Astrocyte (in vitro differentiated cells and primary cell): ENCODE results near the gene NOS1AP. TPM values are rescaled to one million over a fixed set of nuclear protein-coding genes. Genes with fewer than 3 reads are reported as not detected.

Experiments
- DNase-seq: peaks from one replicate; pipeline ENCODE4 v3.0.0-alpha.2; 2010; ENCODE audit warnings: low read depth
- FAIRE-seq: peaks from 2 replicates; lab custom pipeline; 2011; peaks lifted over from hg19 to GRCh38; lab: Jason Lieb, UNC
- H2AFZ ChIP-seq: 2 replicates; pipeline ENCODE4 v1.6.0; 2012; ENCODE audit warnings: low read depth, low read length, inconsistent platforms
- H3K27ac ChIP-seq: 2 replicates; pipeline ENCODE4 v1.5.1; 2011; ENCODE audit warnings: low read depth, low read length, inconsistent platforms
- H3K27me3 ChIP-seq: 2 replicates; pipeline ENCODE4 v1.6.0; 2011; ENCODE audit warnings: low read length, inconsistent platforms; ENCODE audit not compliant: insufficient read depth
- H3K36me3 ChIP-seq: 2 replicates; pipeline ENCODE4 v1.5.1; 2011; ENCODE audit warnings: low read length, inconsistent platforms; ENCODE audit not compliant: insufficient read depth
- H3K4me1 ChIP-seq: 2 replicates; pipeline ENCODE4 v1.5.1; 2011; ENCODE audit warnings: low read length, inconsistent platforms; ENCODE audit not compliant: insufficient read depth
- H3K4me2 ChIP-seq: 2 replicates; pipeline ENCODE4 v1.6.0; 2012; ENCODE audit warnings: low read length, inconsistent platforms
- H3K4me3 ChIP-seq: 2 replicates; pipeline ENCODE4 v1.5.1; 2011; ENCODE audit warnings: low read depth, mild to moderate bottlenecking, low read length, inconsistent platforms; ENCODE audit not compliant: insufficient read depth
- H3K79me2 ChIP-seq: 2 replicates; pipeline ENCODE4 v1.6.0; 2012; ENCODE audit warnings: mild to moderate bottlenecking, low read length, inconsistent platforms; ENCODE audit not compliant: insufficient read depth
- H3K9ac ChIP-seq: 2 replicates; pipeline ENCODE4 v1.6.0; 2012; ENCODE audit warnings: mild to moderate bottlenecking, low read length, inconsistent platforms
- H3K9me3 ChIP-seq: 2 replicates; pipeline ENCODE4 v1.5.1; 2012; ENCODE audit warnings: low read depth, mild to moderate bottlenecking, low read length, inconsistent platforms; ENCODE audit not compliant: insufficient read depth
- H4K20me1 ChIP-seq: 2 replicates; pipeline ENCODE4 v1.6.0; 2012; ENCODE audit warnings: low read length, inconsistent platforms; ENCODE audit not compliant: insufficient read depth
- H3K27ac Mint-ChIP-seq: one replicate; pipeline ENCODE4 v1.8.0; 2021; ENCODE audit warnings: mild to moderate bottlenecking, mixed read lengths; ENCODE audit not compliant: unreplicated experiment
- H3K27me3 Mint-ChIP-seq: one replicate; pipeline ENCODE4 v1.8.0; 2021; ENCODE audit warnings: low read depth, mixed read lengths; ENCODE audit not compliant: unreplicated experiment
- H3K36me3 Mint-ChIP-seq: one replicate; pipeline ENCODE4 v1.8.0; 2021; ENCODE audit warnings: low read depth, mixed read lengths; ENCODE audit not compliant: unreplicated experiment
- H3K4me1 Mint-ChIP-seq: one replicate; pipeline ENCODE4 v1.8.0; 2021; ENCODE audit warnings: low read depth, mixed read lengths; ENCODE audit not compliant: unreplicated experiment
- H3K4me3 Mint-ChIP-seq: one replicate; pipeline ENCODE4 v1.8.0; 2021; ENCODE audit warnings: mild to moderate bottlenecking, moderate library complexity, mixed read lengths; ENCODE audit not compliant: unreplicated experiment
- H3K9me3 Mint-ChIP-seq: one replicate; pipeline ENCODE4 v1.8.0; 2021; ENCODE audit warnings: mild to moderate bottlenecking, mixed read lengths; ENCODE audit not compliant: unreplicated experiment
- CTCF ChIP-seq: IDR thresholded peaks from 2 replicates; pipeline ENCODE4 v1.5.1; 2011; ENCODE audit warnings: low read depth, mild to moderate bottlenecking, inconsistent platforms, low read length, moderate library complexity; ENCODE audit not compliant: insufficient read depth
- EZH2 ChIP-seq: IDR thresholded peaks from 2 replicates; pipeline ENCODE4 v1.6.1; 2012; ENCODE audit warnings: mild to moderate bottlenecking, low read length, inconsistent platforms; ENCODE audit not compliant: insufficient read depth
- total RNA-seq: library from RNA; stranded (reverse); gene quantifications from 2 replicates; pipeline ENCODE4 v1.2.1, GENCODE V29; 2021

Gene NOS1AP
- total RNA-seq, 1 donor from 2014 or later = 1.2 TPM

DNA sequence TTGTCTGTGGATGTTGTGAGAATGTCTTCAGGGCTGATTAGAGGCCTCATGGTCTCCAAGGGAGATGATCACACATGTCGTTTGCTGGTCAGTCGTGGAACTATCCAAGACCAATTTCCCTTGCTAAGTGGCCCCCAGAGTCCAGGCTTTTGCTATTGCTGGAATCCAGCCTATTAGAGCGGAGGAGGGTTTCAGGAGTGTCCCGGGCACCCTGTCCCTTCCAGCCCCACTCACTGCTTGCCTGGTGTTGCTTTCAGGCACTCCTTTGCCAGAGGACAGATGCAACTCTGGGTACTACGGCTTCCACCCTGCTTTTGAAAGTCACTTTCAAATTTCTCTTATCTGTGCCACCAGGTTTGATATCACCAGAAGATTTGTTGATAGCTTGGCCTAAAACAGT is 149.1 kb downstream of the NOS1AP start:
- FAIRE-seq = no peak
- Mint-ChIP-seq H3K9me3 (no peaks in the 10 kb centered on the region), H3K4me3 (no peak overlapping the region), H3K36me3 (no peaks in the 10 kb centered on the region), H3K27ac (no peak overlapping the region), H3K27me3 (no peaks in the 10 kb centered on the region), H3K4me1 (peaks cover 4% of the 10 kb centered on the region)
- TF ChIP-seq CTCF (no peak), EZH2 (no peak)
- DNase-seq = no peak
- Histone ChIP-seq H3K4me3 (no peak overlapping the region), H3K4me2 (no peak overlapping the region), H4K20me1 (no peaks in the 10 kb centered on the region), H2AFZ (no peak overlapping the region), H3K36me3 (no peaks in the 10 kb centered on the region), H3K27ac (no peak overlapping the region), H3K9me3 (no peaks in the 10 kb centered on the region), H3K4me1 (no peaks in the 10 kb centered on the region), H3K27me3 (no peaks in the 10 kb centered on the region), H3K9ac (no peak overlapping the region), H3K79me2 (no peaks in the 10 kb centered on the region)

DNA sequence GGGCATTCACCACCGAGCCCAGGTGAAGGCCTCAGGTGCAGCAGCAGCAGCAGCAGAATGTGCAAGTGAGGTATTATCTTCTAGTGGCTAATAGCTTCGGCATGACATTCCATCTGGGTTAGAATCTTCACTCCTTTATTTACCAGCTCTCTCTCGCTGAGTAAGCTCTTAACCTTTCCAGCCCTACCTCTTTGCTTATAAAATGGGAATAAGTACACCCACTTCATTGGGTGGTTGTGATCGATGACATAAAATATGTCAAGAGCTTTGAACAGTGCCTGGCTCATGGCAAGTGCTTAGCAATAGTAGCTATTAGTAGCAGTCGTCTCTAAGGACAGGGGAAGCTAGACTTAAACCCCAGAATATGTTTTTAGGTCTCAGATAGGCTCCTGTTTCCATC is 149.5 kb downstream of the NOS1AP start:
- H3K36me3 ChIP-seq = no peaks in the 10 kb centered on the region
- H3K9ac ChIP-seq = no peak overlapping the region
- no peaks in the 10 kb centered on the region for H3K79me2 ChIP-seq
- no peak overlapping the region for H3K27ac ChIP-seq
- H3K4me1 ChIP-seq = no peaks in the 10 kb centered on the region
- H3K4me3 Mint-ChIP-seq = no peak overlapping the region
- FAIRE-seq = no peak
- no peak for TF ChIP-seq CTCF
- no peak for TF ChIP-seq EZH2
- DNase-seq = peak; percentile 35
- peaks cover 3% of the 10 kb centered on the region for H3K4me1 Mint-ChIP-seq
- no peak overlapping the region for H2AFZ ChIP-seq
- H3K4me2 ChIP-seq = no peak overlapping the region
- H3K4me3 ChIP-seq = no peak overlapping the region
- no peaks in the 10 kb centered on the region for H4K20me1 ChIP-seq
- no peak overlapping the region for H3K27ac Mint-ChIP-seq
- no peaks in the 10 kb centered on the region for H3K27me3 ChIP-seq
- H3K27me3 Mint-ChIP-seq = no peaks in the 10 kb centered on the region
- no peaks in the 10 kb centered on the region for H3K9me3 ChIP-seq
- H3K36me3 Mint-ChIP-seq = no peaks in the 10 kb centered on the region
- no peaks in the 10 kb centered on the region for H3K9me3 Mint-ChIP-seq

- TF ChIP-seq CTCF (no peak), EZH2 (no peak)
- peaks cover 3% of the 10 kb centered on the region for H3K4me1 Mint-ChIP-seq
- Histone ChIP-seq H3K4me1 (no peaks in the 10 kb centered on the region), H3K27me3 (no peaks in the 10 kb centered on the region), H3K27ac (no peak overlapping the region), H3K9ac (no peak overlapping the region), H3K4me3 (no peak overlapping the region), H3K4me2 (no peak overlapping the region), H3K36me3 (no peaks in the 10 kb centered on the region), H3K79me2 (no peaks in the 10 kb centered on the region), H2AFZ (no peak overlapping the region), H3K9me3 (no peaks in the 10 kb centered on the region), H4K20me1 (no peaks in the 10 kb centered on the region)
- no peak overlapping the region for H3K4me3 Mint-ChIP-seq
- H3K27me3 Mint-ChIP-seq = no peaks in the 10 kb centered on the region
- no peaks in the 10 kb centered on the region for H3K9me3 Mint-ChIP-seq
- no peaks in the 10 kb centered on the region for H3K36me3 Mint-ChIP-seq
- DNase-seq (no peak), FAIRE-seq (no peak)
- no peak overlapping the region for H3K27ac Mint-ChIP-seq
Observed at GRCh38 chr1:162219461-162219860, 150.0 kb downstream of the NOS1AP start.
